GM12878 (cell line): ENCODE data around the gene TSPAN15. TPM values are rescaled to one million over a fixed set of nuclear protein-coding genes. Genes with fewer than 3 reads are reported as not detected.

ENCODE experiments used
- CREB1 ChIP-seq: IDR thresholded peaks from 2 replicates; pipeline ENCODE4 v1.6.1; 2012; ENCODE audit warnings: low read depth, mild to moderate bottlenecking, inconsistent platforms
- KLF5 ChIP-seq: fragments of 450-650 bp; IDR thresholded peaks from 2 replicates; pipeline ENCODE4 v1.6.1; 2014; ENCODE audit warnings: mild to moderate bottlenecking; ENCODE audit not compliant: partially characterized antibody
- RBBP5 ChIP-seq: fragments of 200-600 bp; sonication (generic); conservative IDR thresholded peaks from 2 replicates; pipeline ENCODE4 v1.6.1; 2016
- polyA plus RNA-seq, 11 experiments: library from polyadenylated mRNA; depleted of rRNA in 4 of 11; unstranded in 6 of 11; stranded (reverse) in 5 of 11; fragments of >200 nt; fragmentation: Nextera tagmentation in 4 of 11; fragmentation: Illumina TruSeq in 1 of 11; extraction: Ambion mirVana in 4 of 11; extraction: Trizol in 1 of 11; gene quantifications; 1 replicate in 1 of 11; 2 replicates in 10 of 11; pipeline versions ENCODE4 v1.2.1 to v1.2.3, GENCODE V29; 2011 to 2016; ENCODE audit warnings: inconsistent platforms in 2 of 11, missing spikeins in 2 of 11, low read depth in 1 of 11
- total RNA-seq, 4 experiments: library from RNA; depleted of rRNA in 3 of 4; stranded (reverse); fragments of >200 nt in 3 of 4; fragmentation: Illumina TruSeq in 1 of 4; extraction: Trizol in 1 of 4; gene quantifications; 2 replicates each; pipeline versions ENCODE4 v1.2.1 to v1.2.3, GENCODE V29; 2013 to 2021
- TF ChIP-seq, protein P1 (sequence below): fragments of 450-650 bp; IDR thresholded peaks from 2 replicates; pipeline ENCODE4 v1.6.1; 2016; ENCODE audit warnings: mild to moderate bottlenecking
- TF ChIP-seq, protein P2 (sequence below): fragments of 450-650 bp; IDR thresholded peaks from 2 replicates; pipeline ENCODE4 v1.6.1; 2017; ENCODE audit warnings: mild to moderate bottlenecking, low read depth, inconsistent platforms; ENCODE audit not compliant: poor library complexity, severe bottlenecking
- TF ChIP-seq, protein P3 (sequence below): fragments of 450-650 bp; formaldehyde crosslinking; IDR thresholded peaks from 2 replicates; pipeline ENCODE4 v1.4.0; 2020; ENCODE audit warnings: mild to moderate bottlenecking, moderate library complexity
- TF ChIP-seq, protein P4 (sequence below): fragments of 150-350 bp; IDR thresholded peaks from 2 replicates; pipeline ENCODE4 v1.6.1; 2014; ENCODE audit warnings: mild to moderate bottlenecking, low read depth, low read length

TSPAN15 gene
- total and polyA plus RNA-seq, 10 of the 15 experiments (the other 5 are each of a cell fraction or from before 2014, with no cell fraction given): 1.3 to 8.5 (median 2.4) TPM; not detected in 2

DNA sequence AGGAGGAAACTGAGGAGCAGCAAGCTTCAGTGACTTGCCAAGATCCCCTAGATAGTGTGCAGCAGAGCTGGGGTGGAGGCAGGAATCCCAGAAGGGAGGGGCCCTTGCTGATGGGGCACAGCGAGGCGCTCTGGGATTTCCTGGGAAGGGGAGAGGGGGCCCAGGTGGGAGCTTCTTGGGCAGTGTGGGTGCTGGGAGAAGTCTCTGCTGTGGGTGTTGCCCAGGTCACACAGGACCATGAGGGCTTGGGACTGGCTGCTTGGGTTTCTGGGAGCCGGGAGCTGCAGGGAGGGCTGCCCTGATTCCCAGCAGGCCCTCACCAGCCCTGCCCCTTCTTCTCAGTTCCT is 55.2 kb downstream of the TSPAN15 start (continued):
- TF ChIP-seq, protein P1, sequence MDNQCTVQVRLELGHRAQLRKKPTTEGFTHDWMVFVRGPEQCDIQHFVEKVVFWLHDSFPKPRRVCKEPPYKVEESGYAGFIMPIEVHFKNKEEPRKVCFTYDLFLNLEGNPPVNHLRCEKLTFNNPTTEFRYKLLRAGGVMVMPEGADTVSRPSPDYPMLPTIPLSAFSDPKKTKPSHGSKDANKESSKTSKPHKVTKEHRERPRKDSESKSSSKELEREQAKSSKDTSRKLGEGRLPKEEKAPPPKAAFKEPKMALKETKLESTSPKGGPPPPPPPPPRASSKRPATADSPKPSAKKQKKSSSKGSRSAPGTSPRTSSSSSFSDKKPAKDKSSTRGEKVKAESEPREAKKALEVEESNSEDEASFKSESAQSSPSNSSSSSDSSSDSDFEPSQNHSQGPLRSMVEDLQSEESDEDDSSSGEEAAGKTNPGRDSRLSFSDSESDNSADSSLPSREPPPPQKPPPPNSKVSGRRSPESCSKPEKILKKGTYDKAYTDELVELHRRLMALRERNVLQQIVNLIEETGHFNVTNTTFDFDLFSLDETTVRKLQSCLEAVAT: no peak
- TF ChIP-seq, protein P2, sequence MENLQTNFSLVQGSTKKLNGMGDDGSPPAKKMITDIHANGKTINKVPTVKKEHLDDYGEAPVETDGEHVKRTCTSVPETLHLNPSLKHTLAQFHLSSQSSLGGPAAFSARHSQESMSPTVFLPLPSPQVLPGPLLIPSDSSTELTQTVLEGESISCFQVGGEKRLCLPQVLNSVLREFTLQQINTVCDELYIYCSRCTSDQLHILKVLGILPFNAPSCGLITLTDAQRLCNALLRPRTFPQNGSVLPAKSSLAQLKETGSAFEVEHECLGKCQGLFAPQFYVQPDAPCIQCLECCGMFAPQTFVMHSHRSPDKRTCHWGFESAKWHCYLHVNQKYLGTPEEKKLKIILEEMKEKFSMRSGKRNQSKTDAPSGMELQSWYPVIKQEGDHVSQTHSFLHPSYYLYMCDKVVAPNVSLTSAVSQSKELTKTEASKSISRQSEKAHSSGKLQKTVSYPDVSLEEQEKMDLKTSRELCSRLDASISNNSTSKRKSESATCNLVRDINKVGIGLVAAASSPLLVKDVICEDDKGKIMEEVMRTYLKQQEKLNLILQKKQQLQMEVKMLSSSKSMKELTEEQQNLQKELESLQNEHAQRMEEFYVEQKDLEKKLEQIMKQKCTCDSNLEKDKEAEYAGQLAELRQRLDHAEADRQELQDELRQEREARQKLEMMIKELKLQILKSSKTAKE: no peak
- TF ChIP-seq RBBP5 (no peak), KLF5 (no peak), CREB1 (no peak)
- TF ChIP-seq, protein P3, sequence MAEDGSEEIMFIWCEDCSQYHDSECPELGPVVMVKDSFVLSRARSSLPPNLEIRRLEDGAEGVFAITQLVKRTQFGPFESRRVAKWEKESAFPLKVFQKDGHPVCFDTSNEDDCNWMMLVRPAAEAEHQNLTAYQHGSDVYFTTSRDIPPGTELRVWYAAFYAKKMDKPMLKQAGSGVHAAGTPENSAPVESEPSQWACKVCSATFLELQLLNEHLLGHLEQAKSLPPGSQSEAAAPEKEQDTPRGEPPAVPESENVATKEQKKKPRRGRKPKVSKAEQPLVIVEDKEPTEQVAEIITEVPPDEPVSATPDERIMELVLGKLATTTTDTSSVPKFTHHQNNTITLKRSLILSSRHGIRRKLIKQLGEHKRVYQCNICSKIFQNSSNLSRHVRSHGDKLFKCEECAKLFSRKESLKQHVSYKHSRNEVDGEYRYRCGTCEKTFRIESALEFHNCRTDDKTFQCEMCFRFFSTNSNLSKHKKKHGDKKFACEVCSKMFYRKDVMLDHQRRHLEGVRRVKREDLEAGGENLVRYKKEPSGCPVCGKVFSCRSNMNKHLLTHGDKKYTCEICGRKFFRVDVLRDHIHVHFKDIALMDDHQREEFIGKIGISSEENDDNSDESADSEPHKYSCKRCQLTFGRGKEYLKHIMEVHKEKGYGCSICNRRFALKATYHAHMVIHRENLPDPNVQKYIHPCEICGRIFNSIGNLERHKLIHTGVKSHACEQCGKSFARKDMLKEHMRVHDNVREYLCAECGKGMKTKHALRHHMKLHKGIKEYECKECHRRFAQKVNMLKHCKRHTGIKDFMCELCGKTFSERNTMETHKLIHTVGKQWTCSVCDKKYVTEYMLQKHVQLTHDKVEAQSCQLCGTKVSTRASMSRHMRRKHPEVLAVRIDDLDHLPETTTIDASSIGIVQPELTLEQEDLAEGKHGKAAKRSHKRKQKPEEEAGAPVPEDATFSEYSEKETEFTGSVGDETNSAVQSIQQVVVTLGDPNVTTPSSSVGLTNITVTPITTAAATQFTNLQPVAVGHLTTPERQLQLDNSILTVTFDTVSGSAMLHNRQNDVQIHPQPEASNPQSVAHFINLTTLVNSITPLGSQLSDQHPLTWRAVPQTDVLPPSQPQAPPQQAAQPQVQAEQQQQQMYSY (CRISPR knock-in tag): no peak
- TF ChIP-seq, protein P4, sequence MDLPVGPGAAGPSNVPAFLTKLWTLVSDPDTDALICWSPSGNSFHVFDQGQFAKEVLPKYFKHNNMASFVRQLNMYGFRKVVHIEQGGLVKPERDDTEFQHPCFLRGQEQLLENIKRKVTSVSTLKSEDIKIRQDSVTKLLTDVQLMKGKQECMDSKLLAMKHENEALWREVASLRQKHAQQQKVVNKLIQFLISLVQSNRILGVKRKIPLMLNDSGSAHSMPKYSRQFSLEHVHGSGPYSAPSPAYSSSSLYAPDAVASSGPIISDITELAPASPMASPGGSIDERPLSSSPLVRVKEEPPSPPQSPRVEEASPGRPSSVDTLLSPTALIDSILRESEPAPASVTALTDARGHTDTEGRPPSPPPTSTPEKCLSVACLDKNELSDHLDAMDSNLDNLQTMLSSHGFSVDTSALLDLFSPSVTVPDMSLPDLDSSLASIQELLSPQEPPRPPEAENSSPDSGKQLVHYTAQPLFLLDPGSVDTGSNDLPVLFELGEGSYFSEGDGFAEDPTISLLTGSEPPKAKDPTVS: no peak
- TF ChIP-seq, all 136 proteins: peak for 0
